Globus pallidus (tissue), 1 donor: ENCODE measurements around the gene TP53RK.

Experiments used
- DNase-seq: peaks from one replicate; pipeline ENCODE4 v3.0.0-alpha.2; 2015; ENCODE audit warnings: low spot score

TP53RK gene

GRCh38 chr20:46638134-46638897 lies 50.9 kb downstream of the TP53RK start:
- DNase-seq: peak; percentile 75

- no peak for DNase-seq
Measured at GRCh38 chr20:46637427-46638133, 51.7 kb downstream of the TP53RK start.

GRCh38 chr20:46637020-46637419 lies 52.2 kb downstream of the TP53RK start:
- DNase-seq: no peak

GRCh38 chr20:46636514-46636913 lies 52.7 kb downstream of the TP53RK start:
- no peak for DNase-seq

GRCh38 chr20:46635514-46636136 lies 53.6 kb downstream of the TP53RK start:
- no peak for DNase-seq

GRCh38 chr20:46634528-46634927 lies 54.7 kb downstream of the TP53RK start:
- DNase-seq: no peak
